GM12865 (cell line): ENCODE data around the gene TNS4.

Experiments
- DNase-seq: peaks from one replicate; pipeline ENCODE4 v3.0.0; 2010; ENCODE audit warnings: low read depth
- H3K4me3 ChIP-seq: 2 replicates; pipeline ENCODE4 v1.5.1; 2011; ENCODE audit warnings: mild to moderate bottlenecking, low read depth, low read length, control low read depth
- TF ChIP-seq, protein P1 (sequence below): IDR thresholded peaks from 2 replicates; pipeline ENCODE4 v1.5.1; 2011; ENCODE audit warnings: low read length, control low read depth, low read depth, inconsistent platforms; ENCODE audit not compliant: insufficient read depth; ENCODE audit errors: missing control alignments

The TNS4 gene

GRCh38 chr17:40460604-40460967, 40.8 kb downstream of the TNS4 start:
- H3K4me3 ChIP-seq, result no peak overlapping the region
- DNase-seq, result no peak
- TF ChIP-seq, protein P1, sequence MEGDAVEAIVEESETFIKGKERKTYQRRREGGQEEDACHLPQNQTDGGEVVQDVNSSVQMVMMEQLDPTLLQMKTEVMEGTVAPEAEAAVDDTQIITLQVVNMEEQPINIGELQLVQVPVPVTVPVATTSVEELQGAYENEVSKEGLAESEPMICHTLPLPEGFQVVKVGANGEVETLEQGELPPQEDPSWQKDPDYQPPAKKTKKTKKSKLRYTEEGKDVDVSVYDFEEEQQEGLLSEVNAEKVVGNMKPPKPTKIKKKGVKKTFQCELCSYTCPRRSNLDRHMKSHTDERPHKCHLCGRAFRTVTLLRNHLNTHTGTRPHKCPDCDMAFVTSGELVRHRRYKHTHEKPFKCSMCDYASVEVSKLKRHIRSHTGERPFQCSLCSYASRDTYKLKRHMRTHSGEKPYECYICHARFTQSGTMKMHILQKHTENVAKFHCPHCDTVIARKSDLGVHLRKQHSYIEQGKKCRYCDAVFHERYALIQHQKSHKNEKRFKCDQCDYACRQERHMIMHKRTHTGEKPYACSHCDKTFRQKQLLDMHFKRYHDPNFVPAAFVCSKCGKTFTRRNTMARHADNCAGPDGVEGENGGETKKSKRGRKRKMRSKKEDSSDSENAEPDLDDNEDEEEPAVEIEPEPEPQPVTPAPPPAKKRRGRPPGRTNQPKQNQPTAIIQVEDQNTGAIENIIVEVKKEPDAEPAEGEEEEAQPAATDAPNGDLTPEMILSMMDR, result no peak

DNA sequence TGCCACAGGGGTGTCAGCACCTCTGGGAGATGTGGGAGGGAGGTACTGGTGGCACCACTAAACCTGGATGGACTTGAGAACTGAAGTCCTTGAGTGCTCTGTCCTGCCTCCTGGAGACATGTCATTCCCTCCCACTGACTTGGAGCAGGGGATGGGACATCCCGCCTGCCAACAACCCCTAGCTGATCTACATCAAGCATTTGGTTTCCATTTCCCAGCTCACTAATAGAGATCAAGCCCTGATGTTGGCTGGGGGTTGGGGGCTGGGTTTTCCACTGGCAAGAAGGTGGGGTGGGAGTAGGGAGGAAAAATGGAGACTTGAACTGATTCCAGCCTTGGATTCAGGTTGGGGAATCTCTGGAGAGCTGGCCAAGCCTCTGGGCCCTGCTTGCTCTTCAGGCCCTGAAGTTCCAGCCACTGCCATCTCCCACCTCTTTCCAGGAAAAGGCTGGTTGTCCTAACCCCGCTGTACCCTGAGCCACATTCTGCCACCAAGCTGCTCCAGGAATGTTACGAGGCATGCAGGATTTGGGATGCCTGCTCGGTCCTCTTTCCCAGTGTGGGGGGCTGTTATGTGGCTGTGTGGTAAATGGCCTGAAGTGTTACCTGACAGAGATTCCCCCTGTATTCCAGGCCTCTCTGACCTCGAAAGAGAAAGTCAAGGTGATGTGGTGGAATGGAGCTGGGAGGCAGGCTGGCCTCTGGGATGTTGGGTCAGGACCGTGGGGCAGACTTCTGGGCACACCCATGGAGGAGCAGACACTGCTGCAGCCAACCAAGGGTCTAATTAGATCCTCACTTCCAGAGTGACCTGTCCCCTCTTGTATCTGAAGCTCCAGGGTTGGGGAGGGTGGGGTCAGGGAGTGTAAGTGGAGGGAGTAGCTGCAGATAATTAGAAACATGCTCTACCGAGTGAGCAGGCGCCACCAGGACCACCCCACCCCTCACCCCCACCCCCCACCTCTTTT, 41.5 kb downstream of the TNS4 start:
- no peak for DNase-seq
- H3K4me3 ChIP-seq, result no peak overlapping the region
- TF ChIP-seq, protein P1, result no peak

DNA sequence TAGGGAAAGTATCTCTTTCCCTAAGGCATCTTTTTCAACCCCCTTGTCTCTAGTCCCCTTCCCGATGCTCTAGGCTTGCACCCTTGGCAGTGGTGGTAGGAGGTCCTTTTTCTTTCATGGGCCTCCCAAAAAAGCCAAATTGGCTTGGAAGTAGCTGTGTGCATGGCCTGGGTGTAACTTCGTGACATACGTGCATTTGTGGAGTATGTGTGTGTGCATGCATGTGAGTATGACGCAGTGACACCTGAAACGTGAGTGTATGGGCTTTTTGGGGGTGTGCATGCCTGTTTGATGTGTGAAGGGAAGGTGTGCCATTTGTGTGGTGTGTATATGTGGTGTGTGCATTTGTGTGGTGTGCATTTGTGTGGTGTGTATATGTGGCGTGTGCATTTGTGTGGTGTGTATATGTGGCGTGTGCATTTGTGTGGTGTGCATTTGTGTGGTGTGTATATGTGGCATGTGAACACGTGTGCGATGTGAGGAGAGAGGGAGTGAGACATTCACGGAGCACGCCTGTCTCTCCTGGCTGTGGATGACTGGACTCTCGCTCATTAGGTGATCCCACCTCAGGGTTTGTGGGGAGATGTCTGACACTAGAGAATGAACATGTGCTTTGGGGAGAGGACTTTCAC, 42.5 kb downstream of the TNS4 start:
- no peak for DNase-seq
- no peak overlapping the region for H3K4me3 ChIP-seq
- TF ChIP-seq, protein P1, result no peak

DNA sequence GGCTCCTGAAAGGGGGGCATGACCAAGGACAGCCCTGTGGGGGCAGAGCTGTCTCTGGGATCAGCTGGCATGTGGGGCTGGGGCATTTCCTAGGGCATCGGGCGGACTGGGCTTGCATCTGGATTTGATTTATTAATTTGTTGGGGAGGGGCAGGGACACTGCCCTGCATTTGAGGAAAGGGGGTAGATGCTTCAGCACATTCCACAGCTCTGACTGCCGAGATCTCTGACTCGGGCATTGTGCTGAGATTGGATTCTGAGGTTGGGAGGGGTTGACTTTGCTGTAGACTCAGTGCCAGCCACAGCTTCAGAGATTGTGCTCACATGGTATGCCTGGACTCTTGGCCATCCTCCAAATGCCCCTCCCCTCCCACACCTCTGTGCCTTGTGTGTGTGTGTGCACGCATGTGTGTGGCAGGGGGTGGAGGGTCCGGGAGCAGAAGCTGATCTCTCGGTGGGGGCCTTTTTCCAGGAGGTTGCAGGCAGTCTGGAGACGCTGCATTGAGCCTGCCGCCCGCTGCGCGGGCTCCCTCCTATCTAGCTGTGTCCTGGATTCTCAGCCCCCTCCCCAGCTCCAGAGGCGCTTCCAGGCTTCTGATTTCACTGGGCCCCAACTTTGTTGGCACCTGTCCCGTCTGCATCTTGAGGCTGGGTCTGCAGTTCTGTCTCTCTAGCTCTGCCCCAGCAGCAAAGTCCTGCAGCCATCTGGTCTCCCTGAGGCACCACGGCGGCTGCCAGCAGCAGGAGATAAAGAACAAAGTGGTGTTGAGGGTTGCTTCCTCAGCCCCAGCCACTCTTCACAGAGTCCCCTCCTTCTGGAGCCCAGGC, 43.2 kb downstream of the TNS4 start:
- no peak for DNase-seq
- TF ChIP-seq, protein P1, result no peak
- H3K4me3 ChIP-seq, result no peak overlapping the region

GRCh38 chr17:40457369-40457768, 44.1 kb downstream of the TNS4 start:
- TF ChIP-seq, protein P1, result no peak
- no peak for DNase-seq
- no peak overlapping the region for H3K4me3 ChIP-seq

DNA sequence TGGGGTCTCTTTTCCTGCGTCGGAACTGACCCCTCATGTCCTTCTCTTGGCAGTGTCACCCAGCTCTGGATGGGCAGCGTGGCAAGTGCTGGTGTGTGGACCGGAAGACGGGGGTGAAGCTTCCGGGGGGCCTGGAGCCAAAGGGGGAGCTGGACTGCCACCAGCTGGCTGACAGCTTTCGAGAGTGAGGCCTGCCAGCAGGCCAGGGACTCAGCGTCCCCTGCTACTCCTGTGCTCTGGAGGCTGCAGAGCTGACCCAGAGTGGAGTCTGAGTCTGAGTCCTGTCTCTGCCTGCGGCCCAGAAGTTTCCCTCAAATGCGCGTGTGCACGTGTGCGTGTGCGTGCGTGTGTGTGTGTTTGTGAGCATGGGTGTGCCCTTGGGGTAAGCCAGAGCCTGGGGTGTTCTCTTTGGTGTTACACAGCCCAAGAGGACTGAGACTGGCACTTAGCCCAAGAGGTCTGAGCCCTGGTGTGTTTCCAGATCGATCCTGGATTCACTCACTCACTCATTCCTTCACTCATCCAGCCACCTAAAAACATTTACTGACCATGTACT, 44.9 kb downstream of the TNS4 start:
- no peak overlapping the region for H3K4me3 ChIP-seq
- no peak for DNase-seq
- TF ChIP-seq, protein P1, result no peak
